GM12891 (cell line): ENCODE data around the gene SLK.

ENCODE experiments used
- DNase-seq: peaks from one replicate; pipeline ENCODE4 v3.0.0; 2011; ENCODE audit warnings: low spot score; ENCODE audit not compliant: insufficient read length
- FAIRE-seq: peaks from 2 replicates; lab custom pipeline; 2011; peaks lifted over from hg19 to GRCh38; lab: Jason Lieb, UNC
- PAX5 ChIP-seq: IDR thresholded peaks from 2 replicates; pipeline ENCODE4 v1.6.1; 2011; ENCODE audit warnings: low read length, moderate library complexity, mild to moderate bottlenecking; ENCODE audit not compliant: insufficient read depth, severe bottlenecking
- POLR2A ChIP-seq: IDR thresholded peaks from 2 replicates; pipeline ENCODE4 v1.6.1; 2011; ENCODE audit warnings: low read depth, low read length, control low read depth
- POLR2AphosphoS5 ChIP-seq: IDR thresholded peaks from 2 replicates; pipeline ENCODE4 v1.6.1; 2011; ENCODE audit warnings: low read depth, low read length, control low read depth
- POU2F2 ChIP-seq: IDR thresholded peaks from 2 replicates; pipeline ENCODE4 v1.6.1; 2011; ENCODE audit warnings: low read depth, mild to moderate bottlenecking, control low read depth, low read length, moderate library complexity
- SPI1 ChIP-seq: IDR thresholded peaks from 2 replicates; pipeline ENCODE4 v1.6.1; 2011; ENCODE audit warnings: low read depth, low read length, control low read depth
- TAF1 ChIP-seq: IDR thresholded peaks from 2 replicates; pipeline ENCODE4 v1.6.1; 2011; ENCODE audit warnings: low read depth, low read length, control low read depth

Gene SLK

GRCh38 chr10:104077663-104078151 is 110.8 kb downstream of the SLK start:
- FAIRE-seq (no peak), DNase-seq (no peak)
- no peak for TF ChIP-seq POLR2A
- TF ChIP-seq TAF1: no peak
- TF ChIP-seq POLR2AphosphoS5: no peak
- no peak for TF ChIP-seq POU2F2
- no peak for TF ChIP-seq PAX5
- no peak for TF ChIP-seq SPI1
